ENCODE results near the gene PPP3R2. TPM values are rescaled to one million over a fixed set of nuclear protein-coding genes. Genes with fewer than 3 reads are reported as not detected.

Gene PPP3R2, protein sequence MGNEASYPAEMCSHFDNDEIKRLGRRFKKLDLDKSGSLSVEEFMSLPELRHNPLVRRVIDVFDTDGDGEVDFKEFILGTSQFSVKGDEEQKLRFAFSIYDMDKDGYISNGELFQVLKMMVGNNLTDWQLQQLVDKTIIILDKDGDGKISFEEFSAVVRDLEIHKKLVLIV
- total RNA-seq = not detected

- Mint-ChIP-seq H3K9me3 (no peaks in the 10 kb centered on the region), H3K36me3 (no peaks in the 10 kb centered on the region), H3K27ac (no peak within 1 kb of the TSS)
- ATAC-seq = no peak
- DNase-seq (ENCODE audit: low spot score in 2 of 2) = no peak
Observed at GRCh38 chr9:101594796-101595195, at the start of gene PPP3R2. TSS of gene PPP3R2 (minus strand) at chr9:101594969. CDS start at chr9:101594921, 48 bp downstream.

DNA sequence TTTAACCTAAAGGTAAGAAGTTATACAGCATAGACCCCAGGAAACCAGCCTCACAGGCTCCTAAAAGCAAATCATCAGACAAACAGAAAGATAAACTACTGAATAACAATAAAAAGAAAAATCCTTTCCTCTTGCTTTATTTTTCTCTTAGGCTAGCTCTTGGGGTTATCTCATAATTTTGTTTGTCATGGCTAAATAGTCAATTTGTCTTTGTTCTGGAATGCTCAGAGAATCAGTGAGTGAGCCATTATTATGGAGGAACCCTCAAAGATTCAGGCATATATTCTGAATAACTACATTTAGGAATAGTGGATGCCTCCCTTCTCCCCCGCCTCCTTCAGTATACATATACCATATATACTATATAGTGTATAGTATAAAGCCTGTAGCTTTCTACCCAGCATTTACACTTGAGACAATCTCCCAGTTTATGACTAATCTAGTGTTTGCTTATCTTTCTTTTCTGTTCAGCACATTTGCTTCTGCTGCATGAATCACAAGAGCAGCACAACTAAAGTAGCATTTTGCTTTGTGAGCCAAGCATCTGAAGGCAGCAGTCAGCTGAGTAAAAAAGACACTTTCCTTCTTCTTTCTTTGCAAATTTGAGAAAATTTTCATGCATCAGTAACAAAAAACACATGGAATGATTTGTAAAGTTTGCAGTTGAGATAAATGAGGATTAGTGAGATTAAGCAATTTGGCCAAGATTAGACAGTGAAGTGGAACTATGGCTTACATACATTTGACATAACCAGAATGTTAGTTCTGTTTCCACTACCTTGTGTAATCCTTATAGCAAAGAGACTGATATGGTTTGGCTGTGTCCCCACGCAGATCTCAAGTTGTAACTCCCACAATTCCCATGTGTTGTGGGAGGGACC lies 45.3 kb upstream of the PPP3R2 start:
- Mint-ChIP-seq H3K27ac (no peak overlapping the region), H3K36me3 (peaks cover 0 to 4% of the 10 kb centered on the region in 2 donors), H3K9me3 (no peaks in the 10 kb centered on the region)
- DNase-seq (ENCODE audit: low spot score in 2 of 2) = no peak
- no peak for ATAC-seq

GRCh38 chr9:101639311-101639710 lies 44.5 kb upstream of the PPP3R2 start:
- DNase-seq (ENCODE audit: low spot score in 2 of 2) (no peak), ATAC-seq (no peak)
- no peak overlapping the region for H3K27ac Mint-ChIP-seq
- peaks cover 0 to 4% of the 10 kb centered on the region in 2 donors for H3K36me3 Mint-ChIP-seq
- H3K9me3 Mint-ChIP-seq = no peaks in the 10 kb centered on the region

GRCh38 chr9:101636247-101636646 lies 41.5 kb upstream of the PPP3R2 start:
- H3K27ac Mint-ChIP-seq = no peak overlapping the region
- ATAC-seq = no peak

GRCh38 chr9:101635473-101635872 lies 40.7 kb upstream of the PPP3R2 start:
- ATAC-seq (no peak), DNase-seq (ENCODE audit: low spot score in 2 of 2) (no peak)
- Mint-ChIP-seq H3K36me3 (no peaks in the 10 kb centered on the region), H3K9me3 (no peaks in the 10 kb centered on the region), H3K27ac (no peak overlapping the region)

More at GRCh38 chr9:101636247-101636646, 41.5 kb upstream of the PPP3R2 start:
- Mint-ChIP-seq H3K9me3 (no peaks in the 10 kb centered on the region), H3K36me3 (peaks cover 0 to 4% of the 10 kb centered on the region in 2 donors)
- DNase-seq (ENCODE audit: low spot score in 2 of 2) = no peak

DNA sequence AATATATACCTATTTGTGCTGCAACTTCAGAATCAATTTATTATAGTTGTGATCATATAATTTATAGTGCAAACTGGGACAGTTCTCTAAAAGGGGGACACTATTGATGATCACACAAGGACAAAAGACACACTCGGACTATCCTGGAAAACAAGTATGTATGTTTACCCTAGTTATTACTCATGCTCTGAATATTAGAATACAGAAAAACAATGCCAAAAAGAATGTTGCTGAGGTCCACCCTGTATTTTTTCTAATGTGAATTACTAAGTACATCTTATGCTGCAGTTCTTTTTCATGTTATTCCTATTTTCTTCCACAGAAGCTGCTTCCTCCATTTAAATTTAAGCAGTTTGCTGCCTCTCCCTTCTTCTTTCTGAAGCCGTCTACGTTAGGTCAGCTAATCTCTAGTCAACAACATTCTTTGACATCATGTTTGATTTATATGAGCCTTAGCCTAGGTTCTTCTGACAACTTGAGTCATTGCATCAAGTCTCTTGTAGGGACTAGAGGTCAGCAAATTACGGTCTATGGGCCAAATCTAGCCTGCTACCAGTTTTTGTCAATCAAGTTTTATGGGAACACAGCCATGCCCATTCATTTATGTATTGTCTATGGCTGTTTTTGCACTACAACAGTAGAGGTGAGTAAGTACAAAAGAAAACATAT lies 40.1 kb upstream of the PPP3R2 start:
- Mint-ChIP-seq H3K9me3 (no peaks in the 10 kb centered on the region), H3K27ac (no peak overlapping the region), H3K36me3 (no peaks in the 10 kb centered on the region)
- no peak for ATAC-seq
- DNase-seq (ENCODE audit: low spot score in 2 of 2) = no peak

GRCh38 chr9:101632611-101633010 lies 37.8 kb upstream of the PPP3R2 start:
- Mint-ChIP-seq H3K36me3 (no peaks in the 10 kb centered on the region), H3K27ac (no peak overlapping the region), H3K9me3 (no peaks in the 10 kb centered on the region)
- no peak for DNase-seq (ENCODE audit: low spot score in 2 of 2)
- ATAC-seq = no peak

- no peak for DNase-seq (ENCODE audit: low spot score in 2 of 2)
- no peaks in the 10 kb centered on the region for H3K36me3 Mint-ChIP-seq
- no peaks in the 10 kb centered on the region for H3K9me3 Mint-ChIP-seq
- no peak overlapping the region for H3K27ac Mint-ChIP-seq
- no peak for ATAC-seq
Observed at GRCh38 chr9:101631892-101632291, 37.1 kb upstream of the PPP3R2 start.

DNA sequence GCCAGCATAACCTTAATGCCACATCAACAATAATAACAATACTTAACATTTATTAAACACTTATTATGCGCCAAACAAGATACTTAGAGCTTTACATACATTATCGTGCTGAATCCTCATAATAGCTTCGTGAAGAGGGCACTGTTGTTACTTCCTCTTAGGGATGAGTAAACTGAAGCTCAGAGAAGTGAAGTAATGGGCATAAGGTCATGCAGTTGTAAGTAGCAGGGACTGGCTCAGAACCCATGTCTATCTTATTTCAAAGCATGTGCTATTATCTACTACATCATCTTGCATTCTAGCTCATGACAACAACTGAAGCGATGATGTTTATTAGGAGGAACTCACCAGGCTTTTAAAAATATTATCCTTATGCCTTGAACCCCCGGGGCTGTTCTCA lies 34.9 kb upstream of the PPP3R2 start:
- Mint-ChIP-seq H3K36me3 (no peaks in the 10 kb centered on the region), H3K27ac (no peak overlapping the region), H3K9me3 (no peaks in the 10 kb centered on the region)
- DNase-seq (ENCODE audit: low spot score in 2 of 2) = no peak
- no peak for ATAC-seq

- H3K27ac Mint-ChIP-seq = no peak overlapping the region
- DNase-seq (ENCODE audit: low spot score in 2 of 2) (no peak), ATAC-seq (no peak)
- no peaks in the 10 kb centered on the region for H3K36me3 Mint-ChIP-seq
- no peaks in the 10 kb centered on the region for H3K9me3 Mint-ChIP-seq
Observed at GRCh38 chr9:101628173-101628572, 33.4 kb upstream of the PPP3R2 start.

DNA sequence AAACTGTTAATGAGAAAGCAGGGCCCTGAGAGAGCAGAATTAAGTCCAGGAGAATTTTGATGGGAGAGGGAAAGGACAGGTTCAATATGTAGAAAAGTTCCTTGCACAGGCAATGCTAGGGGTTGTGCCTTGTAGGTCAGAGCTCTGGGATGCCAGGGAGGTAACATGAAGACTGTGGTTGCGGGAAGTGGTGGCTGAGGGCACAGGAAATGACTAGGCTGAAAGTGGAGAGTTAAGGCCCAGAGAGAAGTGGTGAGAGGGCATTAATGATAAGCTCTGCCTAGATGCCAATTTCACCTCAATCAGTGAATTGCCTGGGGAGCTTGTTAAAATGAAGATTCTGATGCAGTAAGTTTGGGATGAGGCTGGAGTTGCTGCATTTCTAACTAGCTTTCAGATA lies 31.5 kb upstream of the PPP3R2 start:
- Mint-ChIP-seq H3K27ac (no peak overlapping the region), H3K9me3 (no peaks in the 10 kb centered on the region), H3K36me3 (no peaks in the 10 kb centered on the region)
- no peak for DNase-seq (ENCODE audit: low spot score in 2 of 2)
- ATAC-seq = peak in 1 of 2 donors; percentile 69

GRCh38 chr9:101625876-101626275 lies 31.1 kb upstream of the PPP3R2 start:
- no peak for ATAC-seq
- no peak for DNase-seq (ENCODE audit: low spot score in 2 of 2)
- Mint-ChIP-seq H3K36me3 (no peaks in the 10 kb centered on the region), H3K27ac (no peak overlapping the region), H3K9me3 (no peaks in the 10 kb centered on the region)

- no peak for ATAC-seq
- no peak for DNase-seq (ENCODE audit: low spot score in 2 of 2)
- H3K27ac Mint-ChIP-seq = no peak overlapping the region
- H3K36me3 Mint-ChIP-seq = no peaks in the 10 kb centered on the region
- no peaks in the 10 kb centered on the region for H3K9me3 Mint-ChIP-seq
Observed at GRCh38 chr9:101620452-101620851, 25.7 kb upstream of the PPP3R2 start.

GRCh38 chr9:101618698-101619097 lies 23.9 kb upstream of the PPP3R2 start:
- H3K36me3 Mint-ChIP-seq = no peaks in the 10 kb centered on the region
- no peak overlapping the region for H3K27ac Mint-ChIP-seq
- no peak for DNase-seq (ENCODE audit: low spot score in 2 of 2)
- no peaks in the 10 kb centered on the region for H3K9me3 Mint-ChIP-seq
- ATAC-seq = peak in 1 of 2 donors; percentile 77

GRCh38 chr9:101605547-101605946 lies 10.8 kb upstream of the PPP3R2 start:
- Mint-ChIP-seq H3K27ac (no peak overlapping the region), H3K9me3 (no peaks in the 10 kb centered on the region), H3K36me3 (no peaks in the 10 kb centered on the region)
- no peak for DNase-seq (ENCODE audit: low spot score in 2 of 2)
- ATAC-seq = no peak

GRCh38 chr9:101604296-101604695 lies 9.5 kb upstream of the PPP3R2 start:
- Mint-ChIP-seq H3K27ac (no peak overlapping the region), H3K36me3 (no peaks in the 10 kb centered on the region), H3K9me3 (no peaks in the 10 kb centered on the region)
- DNase-seq (ENCODE audit: low spot score in 2 of 2) (no peak), ATAC-seq (no peak)
